A673 (cell line): ENCODE measurements around the gene TRAK1.

ENCODE experiments used
- CTCF ChIP-seq: fragments of 300-800, 200-600 bp; sonication (generic); conservative IDR thresholded peaks from 2 replicates; pipeline ENCODE4 v1.5.1; 2017; ENCODE audit warnings: low read depth, mild to moderate bottlenecking, antibody characterized with exemption, low read length, moderate library complexity, mixed read lengths
- EZH2 ChIP-seq: fragments of 200-600 bp; sonication (generic); IDR thresholded peaks from 2 replicates; pipeline ENCODE4 v1.6.1; 2017; ENCODE audit warnings: borderline replicate concordance, low read depth, mild to moderate bottlenecking, mixed read lengths, antibody characterized with exemption, low read length; ENCODE audit not compliant: poor library complexity, severe bottlenecking

DNA sequence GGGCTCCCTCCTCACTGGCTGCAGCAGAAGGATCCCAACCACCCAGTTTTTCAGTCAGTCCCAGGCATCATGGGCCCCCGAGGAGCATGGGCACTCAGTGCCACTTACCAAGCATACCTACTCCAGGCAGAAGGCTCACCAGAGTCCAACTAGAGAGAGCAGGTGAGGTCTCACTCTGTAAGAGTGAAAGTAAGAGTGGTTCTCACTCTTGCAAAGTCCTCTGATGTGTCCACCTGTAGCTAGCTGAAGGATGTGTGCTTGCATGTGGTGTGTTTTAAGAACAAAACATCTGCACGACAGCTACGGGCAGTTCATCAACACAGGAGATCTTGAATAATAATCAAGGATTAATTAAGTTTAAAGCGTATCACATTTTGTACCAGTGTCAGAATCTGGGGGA is 125.1 kb downstream of the TRAK1 start:
- TF ChIP-seq EZH2 (no peak), CTCF (no peak)
